Karpas-422 (cell line): ENCODE results near the gene HIPK4. TPM values are rescaled to one million over a fixed set of nuclear protein-coding genes. Genes with fewer than 3 reads are reported as not detected.

ENCODE experiments used
- DNase-seq: peaks from one replicate; pipeline ENCODE4 v3.0.0-alpha.2; 2015
- H2AFZ ChIP-seq: fragments of 200-600 bp; sonication (generic); 2 replicates; pipeline ENCODE4 v1.6.1; 2014; ENCODE audit warnings: antibody characterized with exemption, low read length, mixed read lengths
- H3K27ac ChIP-seq: fragments of 200-600 bp; sonication (generic); 2 replicates; pipeline ENCODE4 v1.5.1; 2014; ENCODE audit warnings: mild to moderate bottlenecking, low read length, moderate library complexity
- H3K27me3 ChIP-seq: fragments of 200-600 bp; sonication (generic); 2 replicates; pipeline ENCODE4 v1.6.1; 2014; ENCODE audit warnings: low read length, mixed read lengths
- H3K36me3 ChIP-seq: fragments of 200-600 bp; sonication (generic); 2 replicates; pipeline ENCODE4 v1.6.1; 2014; ENCODE audit warnings: low read length, mixed read lengths; ENCODE audit not compliant: insufficient read depth
- H3K4me1 ChIP-seq: fragments of 200-600 bp; sonication (generic); 2 replicates; pipeline ENCODE4 v1.6.1; 2014; ENCODE audit warnings: mild to moderate bottlenecking, low read length, mixed read lengths
- H3K4me2 ChIP-seq: fragments of 200-600 bp; sonication (generic); 2 replicates; pipeline ENCODE4 v1.6.1; 2014; ENCODE audit warnings: low read length, low read depth, mild to moderate bottlenecking; ENCODE audit not compliant: poor library complexity, severe bottlenecking
- H3K4me3 ChIP-seq: fragments of 200-600 bp; sonication (generic); 2 replicates; pipeline ENCODE4 v1.5.1; 2014; ENCODE audit warnings: mild to moderate bottlenecking, antibody characterized with exemption, low read length, mixed read lengths
- H3K79me2 ChIP-seq: fragments of 200-600 bp; sonication (generic); 2 replicates; pipeline ENCODE4 v1.6.1; 2014; ENCODE audit warnings: mild to moderate bottlenecking, low read length, mixed read lengths
- H3K9ac ChIP-seq: fragments of 200-600 bp; sonication (generic); 2 replicates; pipeline ENCODE4 v1.6.0; 2014; ENCODE audit warnings: low read length
- H3K9me2 ChIP-seq: fragments of 200-600 bp; sonication (generic), shearing (Covaris generic); replicated peaks from 2 replicates; pipeline ENCODE4 v1.6.0; 2014; ENCODE audit warnings: mild to moderate bottlenecking, low read length, moderate library complexity; ENCODE audit not compliant: insufficient read depth
- H3K9me3 ChIP-seq: fragments of 300-700, 200-600 bp; sonication (generic); 2 replicates; pipeline ENCODE4 v1.6.1; 2014; ENCODE audit warnings: low read length, mixed read lengths
- H4K20me1 ChIP-seq: fragments of 200-600 bp; sonication (generic); 2 replicates; pipeline ENCODE4 v1.6.1; 2014; ENCODE audit warnings: mild to moderate bottlenecking, antibody characterized with exemption, low read length, low read depth; ENCODE audit not compliant: insufficient read depth
- total RNA-seq: library from RNA; depleted of rRNA; stranded (reverse); fragments of >200 nt; shearing (Covaris generic); gene quantifications from 2 replicates; pipeline ENCODE4 v1.2.3, GENCODE V29; 2014; ENCODE audit warnings: low replicate concordance

The HIPK4 gene
- total RNA-seq, 1 experiment from 2014 or later = not detected

DNA sequence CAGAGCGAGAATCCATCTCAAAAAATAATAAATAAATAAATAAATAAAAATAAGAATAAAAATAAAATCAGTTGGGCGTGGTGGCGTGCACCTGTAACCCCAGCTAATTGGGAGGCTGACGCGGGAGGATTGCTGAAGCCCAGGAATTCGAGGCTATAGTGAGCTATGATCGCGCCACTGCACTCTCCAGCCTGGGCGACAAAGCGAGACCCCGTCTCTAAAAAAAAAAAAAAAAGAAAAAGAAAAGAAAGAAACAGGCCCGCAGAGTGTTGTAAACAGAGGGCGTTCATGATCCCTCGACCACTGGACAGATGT lies 30.4 kb upstream of the HIPK4 start:
- H3K4me3 ChIP-seq = peak overlapping the region; percentile 73
- H3K79me2 ChIP-seq = peaks cover 11% of the 10 kb centered on the region
- peaks cover 15% of the 10 kb centered on the region for H3K4me1 ChIP-seq

DNA sequence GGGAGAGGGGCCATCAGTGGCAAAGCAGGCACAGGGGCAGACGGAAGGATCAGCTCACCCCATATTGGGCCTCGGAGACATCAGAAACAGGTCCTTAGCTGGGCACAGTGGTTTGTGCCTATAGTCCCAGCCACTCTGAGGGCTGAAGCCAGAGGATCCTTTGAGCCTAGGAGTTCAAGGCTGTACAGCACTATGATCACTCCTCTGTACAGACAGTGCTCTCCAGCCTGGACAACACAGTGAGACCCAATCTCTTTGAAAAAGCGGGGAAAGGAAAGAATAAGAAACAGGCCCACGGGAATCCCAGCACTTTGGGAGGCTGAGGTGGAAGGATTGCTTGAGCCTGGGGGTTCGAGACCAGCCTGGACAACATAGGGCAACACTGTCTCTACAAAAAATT lies 29.8 kb upstream of the HIPK4 start:
- Histone ChIP-seq H3K4me1 (peaks cover 15% of the 10 kb centered on the region), H2AFZ (no peak overlapping the region), H3K4me3 (no peak overlapping the region), H3K27me3 (no peaks in the 10 kb centered on the region), H3K36me3 (no peaks in the 10 kb centered on the region), H3K79me2 (peaks cover 7% of the 10 kb centered on the region), H4K20me1 (no peaks in the 10 kb centered on the region), H3K4me2 (no peak overlapping the region), H3K9ac (no peak overlapping the region), H3K9me2 (no peaks in the 10 kb centered on the region), H3K27ac (no peak overlapping the region), H3K9me3 (no peaks in the 10 kb centered on the region)
- no peak for DNase-seq

More for the DNA sequence above, 30.4 kb upstream of the HIPK4 start:
- Histone ChIP-seq H3K27me3 (no peaks in the 10 kb centered on the region), H4K20me1 (no peaks in the 10 kb centered on the region), H3K9ac (peak overlapping the region; percentile 79), H3K9me3 (no peaks in the 10 kb centered on the region), H3K4me2 (peak overlapping the region; percentile 86), H3K9me2 (no peaks in the 10 kb centered on the region), H2AFZ (no peak overlapping the region), H3K27ac (no peak overlapping the region), H3K36me3 (no peaks in the 10 kb centered on the region)
- DNase-seq = no peak

- Histone ChIP-seq H3K27ac (no peak overlapping the region), H3K4me2 (no peak overlapping the region)
These were observed 29.2 kb upstream of the HIPK4 start for GRCh38 chr19:40419066-40419612.

GRCh38 chr19:40418040-40418439 lies 28.1 kb upstream of the HIPK4 start:
- Histone ChIP-seq H2AFZ (no peak overlapping the region), H3K4me3 (no peak overlapping the region), H3K4me1 (peaks cover 10% of the 10 kb centered on the region)

More at GRCh38 chr19:40419066-40419612, 29.2 kb upstream of the HIPK4 start:
- no peaks in the 10 kb centered on the region for H3K9me2 ChIP-seq
- no peaks in the 10 kb centered on the region for H3K9me3 ChIP-seq
- H3K4me1 ChIP-seq = peaks cover 10% of the 10 kb centered on the region
- no peak overlapping the region for H3K9ac ChIP-seq
- DNase-seq = no peak
- H3K36me3 ChIP-seq = no peaks in the 10 kb centered on the region
- no peak overlapping the region for H3K4me3 ChIP-seq
- no peaks in the 10 kb centered on the region for H4K20me1 ChIP-seq
- no peak overlapping the region for H2AFZ ChIP-seq
- no peaks in the 10 kb centered on the region for H3K27me3 ChIP-seq
- H3K79me2 ChIP-seq = 0 out of 2 replicates have a peak, but pooled peaks cover 3% of the 10 kb centered on the region

GRCh38 chr19:40417643-40417981 lies 27.6 kb upstream of the HIPK4 start:
- Histone ChIP-seq H2AFZ (no peak overlapping the region), H3K4me1 (peaks cover 10% of the 10 kb centered on the region), H3K4me3 (no peak overlapping the region), H3K4me2 (no peak overlapping the region), H3K27ac (no peak overlapping the region), H4K20me1 (no peaks in the 10 kb centered on the region), H3K9me3 (no peaks in the 10 kb centered on the region), H3K9ac (no peak overlapping the region), H3K27me3 (no peaks in the 10 kb centered on the region), H3K9me2 (no peaks in the 10 kb centered on the region), H3K36me3 (no peaks in the 10 kb centered on the region), H3K79me2 (no peaks in the 10 kb centered on the region)
- no peak for DNase-seq

More at GRCh38 chr19:40418040-40418439, 28.1 kb upstream of the HIPK4 start:
- Histone ChIP-seq H3K27ac (no peak overlapping the region), H3K9me2 (no peaks in the 10 kb centered on the region), H3K79me2 (no peaks in the 10 kb centered on the region), H3K36me3 (no peaks in the 10 kb centered on the region), H3K4me2 (no peak overlapping the region), H3K27me3 (no peaks in the 10 kb centered on the region), H3K9ac (no peak overlapping the region), H4K20me1 (no peaks in the 10 kb centered on the region), H3K9me3 (no peaks in the 10 kb centered on the region)
- no peak for DNase-seq

DNA sequence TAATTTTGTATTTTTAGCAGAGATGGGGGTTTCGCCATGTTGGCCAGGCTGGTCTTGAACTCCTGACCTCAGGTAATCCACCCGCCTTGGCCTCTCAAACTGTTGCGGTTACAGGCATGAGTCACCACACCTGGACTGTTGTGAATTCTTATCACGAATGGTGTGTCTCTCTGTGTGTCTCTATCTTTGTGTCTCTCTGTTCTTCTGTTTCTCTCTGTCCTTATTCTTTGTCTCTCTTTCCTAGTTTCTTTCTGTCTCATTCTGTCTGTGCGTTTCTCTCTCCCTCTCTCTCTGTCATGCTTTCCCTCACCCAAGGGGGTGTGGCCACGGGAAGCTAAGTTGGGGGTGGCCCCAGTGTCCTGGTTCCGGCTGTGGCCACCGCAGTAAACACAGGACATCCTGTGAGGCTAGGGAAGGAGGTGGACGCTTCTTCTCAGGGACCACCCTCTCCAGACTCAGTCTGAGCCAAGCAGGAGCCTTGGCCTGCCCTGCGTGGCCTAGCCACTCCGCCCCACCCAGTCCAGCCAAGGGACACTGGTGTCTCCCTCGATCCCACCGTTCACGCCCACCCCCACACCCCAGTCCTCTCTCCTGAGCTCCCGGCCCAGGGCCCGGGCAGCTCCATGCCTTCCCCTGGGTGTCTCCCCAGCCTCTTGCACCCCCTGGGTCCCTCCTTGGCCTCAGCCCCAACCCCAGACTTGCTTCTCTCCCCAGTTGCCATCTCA lies 27.1 kb upstream of the HIPK4 start:
- no peaks in the 10 kb centered on the region for H3K9me3 ChIP-seq
- no peaks in the 10 kb centered on the region for H3K79me2 ChIP-seq
- H3K4me1 ChIP-seq = peaks cover 10% of the 10 kb centered on the region
- no peak for DNase-seq
- H3K27ac ChIP-seq = no peak overlapping the region
- H3K27me3 ChIP-seq = no peaks in the 10 kb centered on the region
- H3K9ac ChIP-seq = no peak overlapping the region
- no peak overlapping the region for H3K4me3 ChIP-seq
- no peaks in the 10 kb centered on the region for H4K20me1 ChIP-seq
- no peak overlapping the region for H3K4me2 ChIP-seq
- no peak overlapping the region for H2AFZ ChIP-seq
- H3K9me2 ChIP-seq = no peaks in the 10 kb centered on the region
- no peaks in the 10 kb centered on the region for H3K36me3 ChIP-seq

DNA sequence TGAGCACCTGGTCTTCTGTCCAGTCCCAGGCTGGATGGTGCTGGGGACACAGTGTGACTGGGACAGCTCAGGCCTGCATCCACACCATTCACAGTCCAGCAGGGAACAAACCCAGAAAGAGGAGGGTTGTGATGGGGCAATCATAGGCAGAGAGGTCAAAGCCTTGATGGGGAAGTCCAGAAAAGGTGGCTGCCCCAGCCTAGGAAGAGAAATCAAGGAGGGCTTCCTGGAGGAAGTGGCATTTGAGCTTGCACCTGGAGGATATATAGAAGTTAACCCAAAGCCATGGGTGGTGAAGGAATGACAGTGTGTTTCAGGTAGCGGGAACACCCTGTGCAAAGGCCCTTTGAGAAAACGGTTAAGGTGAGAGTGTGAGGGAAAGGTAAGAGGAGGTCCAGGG lies 25.8 kb upstream of the HIPK4 start:
- no peaks in the 10 kb centered on the region for H3K36me3 ChIP-seq
- H3K9me2 ChIP-seq = no peaks in the 10 kb centered on the region
- H3K4me3 ChIP-seq = no peak overlapping the region
- no peak overlapping the region for H3K9ac ChIP-seq
- H3K4me2 ChIP-seq = no peak overlapping the region
- H3K4me1 ChIP-seq = peaks cover under 1% of the 10 kb centered on the region; the same call in 1 of the 2 replicates
- no peaks in the 10 kb centered on the region for H3K9me3 ChIP-seq
- no peaks in the 10 kb centered on the region for H3K27me3 ChIP-seq
- no peaks in the 10 kb centered on the region for H4K20me1 ChIP-seq
- no peak overlapping the region for H3K27ac ChIP-seq
- no peaks in the 10 kb centered on the region for H3K79me2 ChIP-seq
- H2AFZ ChIP-seq = no peak overlapping the region
- no peak for DNase-seq

- Histone ChIP-seq H3K4me3 (no peak overlapping the region), H3K9me2 (no peaks in the 10 kb centered on the region), H3K9ac (no peak overlapping the region), H2AFZ (no peak overlapping the region), H3K27me3 (no peaks in the 10 kb centered on the region), H3K4me2 (no peak overlapping the region), H3K36me3 (no peaks in the 10 kb centered on the region), H3K9me3 (no peaks in the 10 kb centered on the region), H4K20me1 (no peaks in the 10 kb centered on the region), H3K27ac (no peak overlapping the region), H3K4me1 (peaks cover 2% of the 10 kb centered on the region), H3K79me2 (no peaks in the 10 kb centered on the region)
- no peak for DNase-seq
These were observed 24.9 kb upstream of the HIPK4 start for GRCh38 chr19:40414542-40415535.
